HEK293 (cell line): ENCODE data around the gene SLC1A1.
"Not testable (repeated sequence)": the region's sequence is repeated elsewhere in the genome, so short reads cannot be mapped to it uniquely, and the experiment has no call there.

Experiments used
- GLI2 ChIP-seq: fragments of 450-650 bp; formaldehyde crosslinking; IDR thresholded peaks from 2 replicates; pipeline ENCODE4; 2017; ENCODE audit warnings: missing biosample characterization, missing genetic modification characterization, low read depth, borderline replicate concordance
- KLF16 ChIP-seq: fragments of 450-650 bp; formaldehyde crosslinking; IDR thresholded peaks from 2 replicates; pipeline ENCODE4 v1.5.1; 2017; ENCODE audit warnings: missing biosample characterization, missing genetic modification characterization
- YY1 ChIP-seq: fragments of 450-650 bp; formaldehyde crosslinking; IDR thresholded peaks from 2 replicates; pipeline ENCODE4 v1.5.1; 2018; ENCODE audit warnings: missing biosample characterization, missing genetic modification characterization
- ZFP37 ChIP-seq: fragments of 450-650 bp; formaldehyde crosslinking; IDR thresholded peaks from 2 replicates; pipeline ENCODE4 v1.5.1; 2016; ENCODE audit warnings: missing biosample characterization, missing genetic modification characterization
- ZNF266 ChIP-seq: fragments of 450-650 bp; formaldehyde crosslinking; IDR thresholded peaks from 2 replicates; pipeline ENCODE4 v1.5.1; 2016; ENCODE audit warnings: missing biosample characterization, missing genetic modification characterization, low read depth
- ZNF600 ChIP-seq: fragments of 450-650 bp; formaldehyde crosslinking; IDR thresholded peaks from 2 replicates; pipeline ENCODE4 v1.5.1; 2016; ENCODE audit warnings: missing biosample characterization, missing genetic modification characterization
- ZNF624 ChIP-seq: fragments of 450-650 bp; formaldehyde crosslinking; IDR thresholded peaks from 2 replicates; pipeline ENCODE4 v1.5.1; 2017; ENCODE audit warnings: missing biosample characterization, missing genetic modification characterization
- TF ChIP-seq, protein P1 (sequence below): fragments of 450-650 bp; formaldehyde crosslinking; IDR thresholded peaks from 2 replicates; pipeline ENCODE4 v1.5.1; 2016; ENCODE audit warnings: missing biosample characterization, missing genetic modification characterization, borderline replicate concordance
- TF ChIP-seq, protein P2 (sequence below): fragments of 450-650 bp; formaldehyde crosslinking; IDR thresholded peaks from 2 replicates; pipeline ENCODE4 v1.5.1; 2016; ENCODE audit warnings: missing biosample characterization, missing genetic modification characterization
- TF ChIP-seq, protein P3 (sequence below): fragments of 450-650 bp; formaldehyde crosslinking; IDR thresholded peaks from 2 replicates; pipeline ENCODE4 v1.5.1; 2016; ENCODE audit warnings: missing biosample characterization, missing genetic modification characterization
- TF ChIP-seq, protein P4 (sequence below): fragments of 450-650 bp; formaldehyde crosslinking; IDR thresholded peaks from 2 replicates; pipeline ENCODE4 v1.5.1; 2016; ENCODE audit warnings: missing biosample characterization, missing genetic modification characterization

DNA sequence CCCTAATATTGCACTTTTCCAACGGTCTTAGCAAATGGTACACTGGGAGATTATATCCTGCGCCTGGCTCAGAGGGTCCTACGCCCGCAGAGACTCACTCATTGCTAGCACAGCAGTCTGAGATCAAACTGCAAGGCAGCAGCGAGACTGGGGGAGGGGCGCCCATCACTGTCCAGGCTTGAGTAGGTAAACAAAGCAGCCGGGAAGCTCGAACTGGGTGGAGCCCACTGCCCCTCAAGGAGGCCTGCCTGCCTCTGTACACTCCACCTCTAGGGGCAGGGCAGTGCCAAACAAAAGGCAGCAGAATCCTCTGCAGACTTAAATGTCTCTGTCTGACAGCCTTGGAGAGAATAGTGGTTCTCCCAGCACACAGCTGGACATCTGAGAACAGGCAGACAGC lies 41.1 kb downstream of the SLC1A1 start:
- TF ChIP-seq, protein P1, sequence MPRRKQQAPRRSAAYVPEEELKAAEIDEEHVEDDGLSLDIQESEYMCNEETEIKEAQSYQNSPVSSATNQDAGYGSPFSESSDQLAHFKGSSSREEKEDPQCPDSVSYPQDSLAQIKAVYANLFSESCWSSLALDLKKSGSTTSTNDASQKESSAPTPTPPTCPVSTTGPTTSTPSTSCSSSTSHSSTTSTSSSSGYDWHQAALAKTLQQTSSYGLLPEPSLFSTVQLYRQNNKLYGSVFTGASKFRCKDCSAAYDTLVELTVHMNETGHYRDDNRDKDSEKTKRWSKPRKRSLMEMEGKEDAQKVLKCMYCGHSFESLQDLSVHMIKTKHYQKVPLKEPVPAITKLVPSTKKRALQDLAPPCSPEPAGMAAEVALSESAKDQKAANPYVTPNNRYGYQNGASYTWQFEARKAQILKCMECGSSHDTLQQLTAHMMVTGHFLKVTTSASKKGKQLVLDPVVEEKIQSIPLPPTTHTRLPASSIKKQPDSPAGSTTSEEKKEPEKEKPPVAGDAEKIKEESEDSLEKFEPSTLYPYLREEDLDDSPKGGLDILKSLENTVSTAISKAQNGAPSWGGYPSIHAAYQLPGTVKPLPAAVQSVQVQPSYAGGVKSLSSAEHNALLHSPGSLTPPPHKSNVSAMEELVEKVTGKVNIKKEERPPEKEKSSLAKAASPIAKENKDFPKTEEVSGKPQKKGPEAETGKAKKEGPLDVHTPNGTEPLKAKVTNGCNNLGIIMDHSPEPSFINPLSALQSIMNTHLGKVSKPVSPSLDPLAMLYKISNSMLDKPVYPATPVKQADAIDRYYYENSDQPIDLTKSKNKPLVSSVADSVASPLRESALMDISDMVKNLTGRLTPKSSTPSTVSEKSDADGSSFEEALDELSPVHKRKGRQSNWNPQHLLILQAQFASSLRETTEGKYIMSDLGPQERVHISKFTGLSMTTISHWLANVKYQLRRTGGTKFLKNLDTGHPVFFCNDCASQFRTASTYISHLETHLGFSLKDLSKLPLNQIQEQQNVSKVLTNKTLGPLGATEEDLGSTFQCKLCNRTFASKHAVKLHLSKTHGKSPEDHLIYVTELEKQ (tag by site-specific recombination): not testable (repeated sequence)
- TF ChIP-seq, protein P2, sequence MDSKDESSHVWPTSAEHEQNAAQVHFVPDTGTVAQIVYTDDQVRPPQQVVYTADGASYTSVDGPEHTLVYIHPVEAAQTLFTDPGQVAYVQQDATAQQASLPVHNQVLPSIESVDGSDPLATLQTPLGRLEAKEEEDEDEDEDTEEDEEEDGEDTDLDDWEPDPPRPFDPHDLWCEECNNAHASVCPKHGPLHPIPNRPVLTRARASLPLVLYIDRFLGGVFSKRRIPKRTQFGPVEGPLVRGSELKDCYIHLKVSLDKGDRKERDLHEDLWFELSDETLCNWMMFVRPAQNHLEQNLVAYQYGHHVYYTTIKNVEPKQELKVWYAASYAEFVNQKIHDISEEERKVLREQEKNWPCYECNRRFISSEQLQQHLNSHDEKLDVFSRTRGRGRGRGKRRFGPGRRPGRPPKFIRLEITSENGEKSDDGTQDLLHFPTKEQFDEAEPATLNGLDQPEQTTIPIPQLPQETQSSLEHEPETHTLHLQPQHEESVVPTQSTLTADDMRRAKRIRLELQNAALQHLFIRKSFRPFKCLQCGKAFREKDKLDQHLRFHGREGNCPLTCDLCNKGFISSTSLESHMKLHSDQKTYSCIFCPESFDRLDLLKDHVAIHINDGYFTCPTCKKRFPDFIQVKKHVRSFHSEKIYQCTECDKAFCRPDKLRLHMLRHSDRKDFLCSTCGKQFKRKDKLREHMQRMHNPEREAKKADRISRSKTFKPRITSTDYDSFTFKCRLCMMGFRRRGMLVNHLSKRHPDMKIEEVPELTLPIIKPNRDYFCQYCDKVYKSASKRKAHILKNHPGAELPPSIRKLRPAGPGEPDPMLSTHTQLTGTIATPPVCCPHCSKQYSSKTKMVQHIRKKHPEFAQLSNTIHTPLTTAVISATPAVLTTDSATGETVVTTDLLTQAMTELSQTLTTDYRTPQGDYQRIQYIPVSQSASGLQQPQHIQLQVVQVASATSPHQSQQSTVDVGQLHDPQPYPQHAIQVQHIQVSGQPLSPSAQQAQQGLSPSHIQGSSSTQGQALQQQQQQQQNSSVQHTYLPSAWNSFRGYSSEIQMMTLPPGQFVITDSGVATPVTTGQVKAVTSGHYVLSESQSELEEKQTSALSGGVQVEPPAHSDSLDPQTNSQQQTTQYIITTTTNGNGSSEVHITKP (tag by site-specific recombination): not testable (repeated sequence)
- TF ChIP-seq GLI2, ZNF600, YY1, ZNF624, KLF16, ZNF266, ZFP37 (tag by site-specific recombination): not testable (repeated sequence)
- TF ChIP-seq, protein P3, sequence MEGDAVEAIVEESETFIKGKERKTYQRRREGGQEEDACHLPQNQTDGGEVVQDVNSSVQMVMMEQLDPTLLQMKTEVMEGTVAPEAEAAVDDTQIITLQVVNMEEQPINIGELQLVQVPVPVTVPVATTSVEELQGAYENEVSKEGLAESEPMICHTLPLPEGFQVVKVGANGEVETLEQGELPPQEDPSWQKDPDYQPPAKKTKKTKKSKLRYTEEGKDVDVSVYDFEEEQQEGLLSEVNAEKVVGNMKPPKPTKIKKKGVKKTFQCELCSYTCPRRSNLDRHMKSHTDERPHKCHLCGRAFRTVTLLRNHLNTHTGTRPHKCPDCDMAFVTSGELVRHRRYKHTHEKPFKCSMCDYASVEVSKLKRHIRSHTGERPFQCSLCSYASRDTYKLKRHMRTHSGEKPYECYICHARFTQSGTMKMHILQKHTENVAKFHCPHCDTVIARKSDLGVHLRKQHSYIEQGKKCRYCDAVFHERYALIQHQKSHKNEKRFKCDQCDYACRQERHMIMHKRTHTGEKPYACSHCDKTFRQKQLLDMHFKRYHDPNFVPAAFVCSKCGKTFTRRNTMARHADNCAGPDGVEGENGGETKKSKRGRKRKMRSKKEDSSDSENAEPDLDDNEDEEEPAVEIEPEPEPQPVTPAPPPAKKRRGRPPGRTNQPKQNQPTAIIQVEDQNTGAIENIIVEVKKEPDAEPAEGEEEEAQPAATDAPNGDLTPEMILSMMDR: not testable (repeated sequence)
- TF ChIP-seq, protein P4, sequence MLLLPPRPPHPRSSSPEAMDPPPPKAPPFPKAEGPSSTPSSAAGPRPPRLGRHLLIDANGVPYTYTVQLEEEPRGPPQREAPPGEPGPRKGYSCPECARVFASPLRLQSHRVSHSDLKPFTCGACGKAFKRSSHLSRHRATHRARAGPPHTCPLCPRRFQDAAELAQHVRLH (tag by site-specific recombination): not testable (repeated sequence)
